Activated T-helper 2 cell treated with anti-CD3 and anti-CD28 coated beads, Interferon-gamma antibody, Interleukin-2, Interleukin-4, amounts not matched to agents 10 μg/mL and 5 μg/mL and 100 μg/mL, durations not matched to agents 14 hours and 24 hours and 36 hours (primary cell): ENCODE results near the gene STX7. TPM values are rescaled to one million over a fixed set of nuclear protein-coding genes. Genes with fewer than 3 reads are reported as not detected.

Experiments
- DNase-seq: peaks from one replicate; pipeline ENCODE4 v3.0.0; 2021; ENCODE audit warnings: low spot score
- H3K27ac Mint-ChIP-seq: one replicate; pipeline ENCODE4 v1.8.0; 2021; ENCODE audit warnings: mixed read lengths
- H3K27me3 Mint-ChIP-seq: one replicate; pipeline ENCODE4 v1.8.0; 2021; ENCODE audit warnings: low read depth, mixed read lengths
- H3K36me3 Mint-ChIP-seq: one replicate; pipeline ENCODE4 v1.8.0; 2021; ENCODE audit warnings: low read depth, mixed read lengths
- H3K4me1 Mint-ChIP-seq: one replicate; pipeline ENCODE4 v1.8.0; 2021; ENCODE audit warnings: low read depth, mixed read lengths
- H3K4me3 Mint-ChIP-seq: one replicate; pipeline ENCODE4 v1.8.0; 2021; ENCODE audit warnings: low read depth, mild to moderate bottlenecking, moderate library complexity, mixed read lengths
- H3K9me3 Mint-ChIP-seq: one replicate; pipeline ENCODE4 v1.8.0; 2021; ENCODE audit warnings: mixed read lengths
- intact Hi-C: fragments of 100-400 bp; cut with micrococcal nuclease; formaldehyde crosslinking; loops from one replicate; pipeline ENCODE4 v1.15.1; 2023
- total RNA-seq: library from RNA; stranded (reverse); gene quantifications from 2 replicates; pipeline ENCODE4 v1.2.3, GENCODE V29; 2022

The STX7 gene
- total RNA-seq, 1 donor from 2014 or later = 18.9 TPM

DNA sequence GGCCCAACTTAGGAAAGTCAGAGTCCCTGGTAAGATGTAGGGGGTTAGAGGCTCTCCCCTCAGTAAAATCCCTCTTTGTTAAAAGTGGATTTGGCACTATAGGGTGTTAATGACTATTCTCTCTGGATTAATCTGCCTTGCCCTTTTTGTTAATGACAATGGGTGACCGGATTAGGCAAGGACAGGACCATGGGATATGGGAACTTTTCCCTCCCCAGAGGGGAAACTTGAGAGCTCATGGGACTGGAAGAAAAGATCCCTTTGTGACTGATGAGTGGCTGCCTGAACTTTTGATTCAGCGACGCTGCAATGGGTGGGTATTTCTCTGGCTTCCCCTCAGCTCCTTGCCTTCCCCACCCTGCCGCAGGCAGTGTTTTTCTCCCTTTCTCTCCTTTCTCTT lies 12.9 kb upstream of the STX7 start:
- Mint-ChIP-seq H3K9me3 (no peaks in the 10 kb centered on the region), H3K27me3 (peaks cover 45% of the 10 kb centered on the region), H3K4me3 (no peak overlapping the region), H3K36me3 (no peaks in the 10 kb centered on the region), H3K27ac (no peak overlapping the region), H3K4me1 (no peaks in the 10 kb centered on the region)
- intact Hi-C loops = loop anchor here (5.0 kb wide), 1 partner anchor 296 kb away; no protein-coding TSS in a partner anchor
- no peak for DNase-seq

DNA sequence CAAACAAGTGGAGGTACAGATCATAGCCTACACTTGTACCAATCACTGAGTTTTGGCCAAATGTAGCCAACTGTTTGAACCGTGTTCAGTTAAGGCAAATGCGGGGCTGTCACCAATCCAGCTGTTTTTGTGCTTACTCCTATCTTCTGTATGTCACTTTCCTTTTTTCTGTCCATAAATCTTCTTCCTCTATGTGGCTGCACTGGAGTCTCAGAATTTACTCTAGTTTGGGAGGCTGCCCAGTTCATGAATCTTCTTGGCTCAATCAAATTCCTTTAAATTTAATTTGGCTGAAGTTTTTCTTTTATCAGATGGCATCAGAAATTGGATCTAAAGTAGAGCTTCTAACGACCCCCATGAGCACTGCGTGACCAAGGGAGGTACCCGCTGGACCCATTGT lies 11.7 kb upstream of the STX7 start:
- Mint-ChIP-seq H3K4me3 (no peak overlapping the region), H3K36me3 (no peaks in the 10 kb centered on the region), H3K27ac (no peak overlapping the region), H3K27me3 (peaks cover 53% of the 10 kb centered on the region), H3K4me1 (no peaks in the 10 kb centered on the region), H3K9me3 (no peaks in the 10 kb centered on the region)
- intact Hi-C loops = loop anchor here (5.0 kb wide), 1 partner anchor 298 kb away; no protein-coding TSS in a partner anchor
- no peak for DNase-seq

DNA sequence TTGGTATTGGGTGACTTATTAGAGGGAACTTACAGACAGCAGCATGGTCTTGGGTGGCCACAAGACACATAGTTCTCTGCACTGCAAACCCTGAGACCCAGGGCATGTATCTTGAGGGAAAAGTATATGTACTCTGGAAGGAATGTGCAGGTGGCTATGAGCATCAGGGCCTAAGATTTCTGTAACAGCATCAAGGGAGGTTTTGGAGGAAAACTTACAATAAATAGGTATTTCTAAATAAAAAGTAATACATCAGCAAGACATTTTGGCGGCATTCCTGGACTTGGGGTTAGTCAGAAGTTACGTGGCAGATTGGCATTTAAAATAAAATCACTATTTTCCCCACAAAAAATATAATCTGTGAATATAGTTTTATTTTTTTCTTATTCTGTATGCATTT lies 8.0 kb upstream of the STX7 start:
- Mint-ChIP-seq H3K4me1 (no peaks in the 10 kb centered on the region), H3K27me3 (peaks cover 67% of the 10 kb centered on the region), H3K36me3 (no peaks in the 10 kb centered on the region), H3K4me3 (no peak overlapping the region), H3K9me3 (no peaks in the 10 kb centered on the region), H3K27ac (no peak overlapping the region)
- intact Hi-C loops = no loop called here
- no peak for DNase-seq

DNA sequence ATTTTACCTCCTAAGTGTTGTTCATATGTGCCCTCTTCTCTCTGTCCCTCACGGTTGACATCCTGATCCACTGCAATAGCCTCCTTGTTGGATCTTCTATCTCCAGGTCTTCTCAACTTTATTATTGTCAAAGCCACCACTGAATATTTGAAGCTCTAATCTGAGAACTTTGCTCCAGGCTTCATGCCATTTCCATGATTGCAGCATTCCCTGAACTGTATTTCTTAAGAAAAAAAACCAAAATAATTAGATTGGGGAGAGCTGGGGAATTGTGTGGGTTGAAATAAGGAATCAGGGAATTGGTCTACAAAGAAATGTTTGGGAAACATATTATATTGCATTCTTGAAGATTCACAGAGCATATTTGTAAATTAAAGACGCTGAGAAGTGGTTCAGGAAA lies 2.5 kb upstream of the STX7 start:
- Mint-ChIP-seq H3K4me1 (peaks cover 24% of the 10 kb centered on the region), H3K27ac (no peak overlapping the region)

DNA sequence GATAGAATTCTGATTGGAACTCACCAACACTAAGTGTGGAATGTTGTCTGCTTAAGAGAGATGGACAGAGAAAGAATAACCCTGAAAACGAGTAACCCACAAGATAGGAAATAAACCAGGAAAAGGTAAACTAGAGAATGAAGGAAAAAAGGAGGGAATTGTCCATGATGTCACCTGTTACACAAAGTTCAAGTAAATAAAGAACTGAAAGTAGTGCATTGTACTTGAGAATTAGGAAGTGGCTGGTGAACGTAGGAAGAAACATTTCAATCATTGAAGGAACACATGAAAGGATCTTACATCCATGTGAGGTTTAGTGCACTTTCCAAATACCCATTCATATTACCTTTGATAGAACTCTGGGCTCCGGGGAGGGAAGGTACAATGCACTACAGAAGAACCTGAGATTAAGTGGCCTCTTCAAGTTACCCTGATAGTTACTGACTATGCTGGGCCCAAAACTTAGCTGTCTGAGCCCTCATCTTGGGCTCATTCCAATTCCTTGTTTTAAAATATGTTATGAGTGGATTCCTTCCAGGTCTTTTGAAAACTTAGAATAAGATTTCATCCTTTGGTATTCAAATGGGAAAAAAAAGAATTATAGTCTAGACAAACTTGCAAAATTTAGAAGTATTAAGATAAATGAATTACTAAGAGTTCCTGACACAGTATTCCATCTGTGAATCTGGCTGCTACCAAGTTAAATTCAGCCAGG lies 1.1 kb upstream of the STX7 start:
- intact Hi-C loops = loop anchor here (1.0 kb wide), 1 partner anchor 235 kb away; no protein-coding TSS in a partner anchor
- DNase-seq = no peak
- Mint-ChIP-seq H3K4me3 (peak overlapping the region; percentile 97), H3K36me3 (no peaks in the 10 kb centered on the region), H3K4me1 (peaks cover 24% of the 10 kb centered on the region), H3K27ac (no peak overlapping the region), H3K9me3 (no peaks in the 10 kb centered on the region), H3K27me3 (peaks cover 29% of the 10 kb centered on the region)

More for the DNA sequence above, 2.5 kb upstream of the STX7 start:
- H3K9me3 Mint-ChIP-seq = no peaks in the 10 kb centered on the region
- intact Hi-C loops = no loop called here
- H3K27me3 Mint-ChIP-seq = peaks cover 37% of the 10 kb centered on the region
- no peak overlapping the region for H3K4me3 Mint-ChIP-seq
- H3K36me3 Mint-ChIP-seq = no peaks in the 10 kb centered on the region
- DNase-seq = no peak

DNA sequence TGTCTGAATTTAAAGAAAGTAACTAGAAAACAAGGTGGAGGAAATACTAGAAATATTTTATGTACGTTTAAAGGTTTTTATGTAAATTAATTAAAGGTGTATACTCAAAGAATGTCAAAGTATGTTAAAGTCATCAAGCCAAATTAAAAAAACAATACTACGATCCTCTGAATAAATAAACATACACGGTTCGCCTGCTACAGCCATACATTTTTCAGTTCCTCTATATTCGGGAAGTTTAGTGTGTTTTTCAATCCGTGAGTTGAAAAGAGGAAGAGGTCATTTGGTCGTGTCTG lies 626 bp downstream of the STX7 start:
- DNase-seq = no peak
- intact Hi-C loops = loop anchor here (1.0 kb wide), 1 partner anchor 302 kb away; the partner anchor contains the start of gene RPS12
- Mint-ChIP-seq H3K4me3 (peak overlapping the region; percentile 86), H3K27me3 (peaks cover 20% of the 10 kb centered on the region), H3K27ac (no peak overlapping the region), H3K9me3 (no peaks in the 10 kb centered on the region), H3K4me1 (peaks cover 24% of the 10 kb centered on the region), H3K36me3 (peaks cover 7% of the 10 kb centered on the region)

DNA sequence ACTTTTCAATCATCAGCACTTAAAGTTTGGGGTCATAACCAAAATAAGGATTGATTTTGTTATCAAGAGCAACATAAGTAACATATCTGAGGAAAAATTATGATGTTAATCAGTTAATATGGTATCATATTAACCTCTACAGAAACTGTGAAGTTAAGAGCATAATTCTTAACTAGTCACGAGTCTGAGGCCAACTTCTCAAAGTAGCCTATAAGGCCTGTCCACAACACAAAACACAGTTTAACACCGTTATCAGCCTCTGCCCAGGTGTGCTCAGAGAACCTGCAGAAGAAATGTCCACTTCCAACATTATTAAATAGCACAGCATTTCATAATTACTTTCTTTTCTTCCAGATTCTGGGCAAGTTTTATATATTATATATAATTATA lies 1.1 kb downstream of the STX7 start:
- Mint-ChIP-seq H3K4me1 (peaks cover 24% of the 10 kb centered on the region), H3K27ac (no peak overlapping the region), H3K36me3 (peaks cover 7% of the 10 kb centered on the region), H3K27me3 (peaks cover 19% of the 10 kb centered on the region), H3K4me3 (peak overlapping the region; percentile 86), H3K9me3 (no peaks in the 10 kb centered on the region)
- intact Hi-C loops = loop anchor here (1.0 kb wide), 1 partner anchor 302 kb away; the partner anchor contains the start of gene RPS12
- no peak for DNase-seq

DNA sequence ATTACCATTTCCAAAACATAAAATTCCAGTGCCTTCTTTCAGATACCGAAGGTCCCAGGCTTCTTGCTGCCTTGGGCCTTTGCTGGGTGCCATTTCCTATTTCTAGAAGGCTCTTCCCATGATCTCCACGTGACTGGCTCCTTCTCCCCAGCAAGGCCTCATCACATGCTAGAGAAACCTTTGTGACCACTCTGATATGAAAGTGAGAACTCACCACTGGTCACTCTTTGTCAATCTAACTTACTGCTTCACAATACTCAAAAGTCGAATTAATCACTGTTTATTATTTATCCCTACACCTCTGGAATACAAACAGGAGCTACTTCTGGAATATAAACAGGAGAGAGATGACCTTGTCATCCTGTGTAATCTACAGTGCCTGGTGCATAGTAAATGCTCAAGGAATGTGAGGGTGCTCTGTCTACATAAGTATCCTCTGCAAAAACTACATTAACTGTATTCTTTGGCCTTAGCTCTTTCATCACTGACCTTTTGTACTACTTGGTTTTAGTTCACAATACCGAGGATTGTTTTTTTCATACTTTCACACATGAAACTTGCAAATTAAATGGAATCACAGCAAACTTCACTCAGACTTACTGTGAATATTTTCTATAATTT lies 1.6 kb downstream of the STX7 start:
- peaks cover 26% of the 10 kb centered on the region for H3K4me1 Mint-ChIP-seq
- no peak overlapping the region for H3K27ac Mint-ChIP-seq
- no peaks in the 10 kb centered on the region for H3K9me3 Mint-ChIP-seq
- no peak overlapping the region for H3K4me3 Mint-ChIP-seq
- no peak for DNase-seq
- peaks cover 14% of the 10 kb centered on the region for H3K27me3 Mint-ChIP-seq
- intact Hi-C loops = no loop called here
- H3K36me3 Mint-ChIP-seq = peaks cover 7% of the 10 kb centered on the region

DNA sequence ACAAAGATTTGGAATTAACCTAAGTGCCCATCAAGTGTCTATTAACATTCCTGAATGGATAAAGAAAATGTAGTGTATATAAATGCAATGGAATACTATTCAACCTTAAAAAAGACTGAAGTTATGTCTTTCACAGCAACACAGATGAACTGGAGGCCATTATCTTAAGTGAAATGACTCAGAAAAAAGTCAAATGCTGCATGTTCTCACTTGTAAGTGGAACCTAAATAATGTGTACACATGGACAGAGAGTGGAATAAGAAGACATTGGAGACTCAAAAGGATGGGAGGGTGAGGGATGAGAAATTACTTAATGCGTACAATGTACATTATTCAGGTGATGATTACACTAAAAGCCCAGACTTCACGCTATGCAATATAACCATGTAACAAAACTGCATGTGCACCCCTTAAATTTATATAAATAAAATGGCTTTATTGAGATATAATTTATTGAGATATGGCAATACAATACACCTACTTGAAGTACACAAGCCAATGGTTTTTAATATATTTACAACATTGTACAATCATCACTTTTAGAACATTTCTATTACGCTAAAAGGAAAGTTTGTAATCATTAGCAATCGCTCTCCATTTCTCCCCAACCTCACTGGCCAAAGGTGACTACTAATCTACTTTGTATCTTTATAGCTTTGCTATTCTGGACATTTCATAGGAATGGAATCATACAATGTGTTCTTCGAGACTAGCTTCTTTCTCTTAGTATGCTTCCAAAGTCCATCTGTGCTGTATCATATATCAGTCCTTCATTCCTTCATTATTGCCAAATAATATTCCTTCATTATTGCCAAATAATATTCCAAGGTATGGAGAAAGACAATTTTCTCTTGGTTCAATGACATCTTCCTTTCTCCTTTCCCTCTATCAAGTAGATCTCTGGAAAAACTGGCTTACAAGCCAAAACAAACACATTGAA lies 5.8 kb downstream of the STX7 start:
- Mint-ChIP-seq H3K9me3 (no peaks in the 10 kb centered on the region), H3K36me3 (peaks cover 7% of the 10 kb centered on the region), H3K4me1 (peaks cover 17% of the 10 kb centered on the region), H3K4me3 (no peak overlapping the region), H3K27me3 (no peaks in the 10 kb centered on the region), H3K27ac (no peak overlapping the region)
- intact Hi-C loops = no loop called here
- no peak for DNase-seq

DNA sequence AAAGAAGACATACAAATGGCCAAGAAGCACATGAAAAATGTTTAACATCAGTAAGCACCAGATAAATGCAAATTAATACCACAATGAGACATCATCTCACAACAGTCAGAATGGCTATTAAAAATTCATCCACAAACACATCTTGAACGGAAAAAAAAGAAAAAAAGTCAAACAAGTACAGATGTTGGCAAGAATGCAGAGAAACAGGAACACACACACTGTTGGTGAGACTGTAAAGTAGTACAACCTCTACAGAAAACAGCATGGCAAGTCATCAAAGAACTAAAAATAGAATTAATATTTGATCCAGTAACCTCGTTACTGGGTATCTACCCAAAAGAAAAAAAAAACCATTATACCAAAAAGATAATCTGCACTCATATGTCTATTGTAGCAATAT lies 6.5 kb downstream of the STX7 start:
- H3K27me3 Mint-ChIP-seq = no peaks in the 10 kb centered on the region
- peaks cover 12% of the 10 kb centered on the region for H3K36me3 Mint-ChIP-seq
- H3K9me3 Mint-ChIP-seq = no peaks in the 10 kb centered on the region
- DNase-seq = no peak
- H3K4me3 Mint-ChIP-seq = no peak overlapping the region
- peaks cover 12% of the 10 kb centered on the region for H3K4me1 Mint-ChIP-seq
- no peak overlapping the region for H3K27ac Mint-ChIP-seq
- intact Hi-C loops = no loop called here

DNA sequence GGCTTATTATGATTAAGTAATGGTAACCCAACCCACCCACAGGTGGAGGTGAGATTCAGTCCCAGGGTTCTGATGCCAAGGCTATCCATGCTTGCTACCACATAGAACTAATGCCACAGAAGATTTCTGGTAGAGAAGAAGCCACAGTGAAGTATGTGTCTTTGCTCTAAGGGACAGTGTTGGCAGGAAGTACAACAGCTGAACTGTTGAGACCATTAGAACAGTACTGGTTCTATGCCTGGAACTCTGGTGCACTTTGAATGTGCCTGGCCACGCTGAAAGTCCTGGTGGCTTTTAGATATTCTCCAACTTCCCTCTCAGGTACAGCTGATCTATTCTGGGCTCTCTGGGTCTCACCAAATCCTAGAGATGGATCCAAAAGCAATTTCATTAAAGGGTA lies 7.8 kb downstream of the STX7 start:
- Mint-ChIP-seq H3K27me3 (no peaks in the 10 kb centered on the region), H3K27ac (no peak overlapping the region), H3K4me1 (peaks cover 5% of the 10 kb centered on the region), H3K36me3 (peaks cover 20% of the 10 kb centered on the region), H3K9me3 (no peaks in the 10 kb centered on the region), H3K4me3 (no peak overlapping the region)
- no peak for DNase-seq
- intact Hi-C loops = no loop called here

DNA sequence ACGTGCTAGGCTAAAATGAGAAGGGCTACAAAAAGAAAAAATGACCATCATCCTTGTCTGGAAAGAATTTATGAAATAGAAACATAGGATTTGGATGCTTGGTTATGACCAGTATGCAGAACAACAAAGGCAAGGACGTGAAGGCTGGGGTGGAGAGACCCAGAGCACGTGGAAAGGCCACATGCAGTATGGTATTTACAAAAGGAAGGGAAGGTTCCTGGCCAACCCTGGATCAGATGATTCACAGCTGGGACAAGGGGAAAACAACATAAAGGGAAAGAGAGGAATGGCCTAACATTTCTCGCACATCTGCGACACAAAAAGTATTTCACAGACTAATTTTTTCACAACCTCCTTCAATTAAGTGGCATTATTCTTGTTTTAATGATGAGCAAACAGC lies 8.2 kb downstream of the STX7 start:
- peaks cover 9% of the 10 kb centered on the region for H3K4me1 Mint-ChIP-seq
- no peaks in the 10 kb centered on the region for H3K27me3 Mint-ChIP-seq
- H3K4me3 Mint-ChIP-seq = no peak overlapping the region
- H3K9me3 Mint-ChIP-seq = no peaks in the 10 kb centered on the region
- DNase-seq = no peak
- H3K27ac Mint-ChIP-seq = no peak overlapping the region
- intact Hi-C loops = no loop called here
- peaks cover 24% of the 10 kb centered on the region for H3K36me3 Mint-ChIP-seq
